ENCODE measurements around the gene POM121L2.
"Not testable (repeated sequence)": the region's sequence is repeated elsewhere in the genome, so short reads cannot be mapped to it uniquely, and the experiment has no call there.

Gene POM121L2

GRCh38 chr6:27293436-27294098, 18.5 kb downstream of the POM121L2 start:
- peak; percentile 44 for DNase-seq

- DNase-seq: no peak
Observed at GRCh38 chr6:27290850-27291208, 21.2 kb downstream of the POM121L2 start.

GRCh38 chr6:27290065-27290849, 21.8 kb downstream of the POM121L2 start:
- DNase-seq: no peak

GRCh38 chr6:27288136-27289044, 23.7 kb downstream of the POM121L2 start:
- DNase-seq: no peak

GRCh38 chr6:27287751-27288135, 24.3 kb downstream of the POM121L2 start:
- DNase-seq: no peak

- DNase-seq: no peak
Observed at GRCh38 chr6:27286141-27286540, 25.9 kb downstream of the POM121L2 start.

- DNase-seq: no peak
Observed at GRCh38 chr6:27283279-27283678, 28.8 kb downstream of the POM121L2 start.

- no peak for DNase-seq
Observed at GRCh38 chr6:27281569-27281968, 30.5 kb downstream of the POM121L2 start.

GRCh38 chr6:27281105-27281539, 31.0 kb downstream of the POM121L2 start:
- DNase-seq: no peak

GRCh38 chr6:27280540-27281000, 31.5 kb downstream of the POM121L2 start:
- DNase-seq: peak; percentile 18

GRCh38 chr6:27280064-27280539, 32.0 kb downstream of the POM121L2 start:
- peak; percentile 51 for DNase-seq

GRCh38 chr6:27279513-27280063, 32.5 kb downstream of the POM121L2 start:
- DNase-seq: no peak

- DNase-seq: no peak
Observed at GRCh38 chr6:27275025-27275956, 36.8 kb downstream of the POM121L2 start.

- no peak for DNase-seq
Observed at GRCh38 chr6:27273783-27274182, 38.3 kb downstream of the POM121L2 start.

GRCh38 chr6:27268803-27269202, 43.3 kb downstream of the POM121L2 start:
- DNase-seq: no peak

GRCh38 chr6:27267857-27268434, 44.1 kb downstream of the POM121L2 start:
- no peak for DNase-seq

- DNase-seq: not testable (repeated sequence)
Observed at GRCh38 chr6:27267003-27267402, 45.1 kb downstream of the POM121L2 start.

GRCh38 chr6:27263886-27264285, 48.2 kb downstream of the POM121L2 start:
- no peak for DNase-seq

GRCh38 chr6:27260836-27261375, 51.2 kb downstream of the POM121L2 start:
- DNase-seq: no peak

- DNase-seq: no peak
Observed at GRCh38 chr6:27260369-27260768, 51.7 kb downstream of the POM121L2 start.

Measured in fibroblast of skin of back (primary cell).